Activated T-cell treated with anti-CD3 and anti-CD28 coated beads for 24 hours (primary cell): ENCODE results near the gene CFL1.
"Not testable (repeated sequence)": the region's sequence is repeated elsewhere in the genome, so short reads cannot be mapped to it uniquely, and the experiment has no call there.

Source experiments
- DNase-seq: peaks from one replicate; pipeline ENCODE4 v3.0.0-alpha.2; 2020; ENCODE audit warnings: low read depth

CFL1 gene

DNA sequence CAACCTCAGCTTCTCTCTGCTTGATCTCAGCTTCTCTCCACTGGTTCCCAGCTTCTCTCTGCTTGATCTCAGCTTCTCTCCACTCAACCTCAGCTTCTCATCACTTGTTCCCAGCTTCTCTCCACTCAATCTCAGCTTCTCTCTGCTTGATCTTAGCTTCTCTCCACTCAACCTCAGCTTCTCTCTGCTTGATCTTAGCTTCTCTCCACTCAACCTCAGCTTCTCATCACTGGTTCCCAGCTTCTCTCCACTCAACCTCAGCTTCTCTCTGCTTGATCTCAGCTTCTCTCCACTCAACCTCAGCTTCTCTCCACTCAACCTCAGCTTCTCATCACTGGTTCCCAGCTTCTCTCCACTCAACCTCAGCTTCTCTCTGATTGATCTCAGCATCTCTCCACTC lies 25.7 kb downstream of the CFL1 start:
- DNase-seq, result not testable (repeated sequence)

DNA sequence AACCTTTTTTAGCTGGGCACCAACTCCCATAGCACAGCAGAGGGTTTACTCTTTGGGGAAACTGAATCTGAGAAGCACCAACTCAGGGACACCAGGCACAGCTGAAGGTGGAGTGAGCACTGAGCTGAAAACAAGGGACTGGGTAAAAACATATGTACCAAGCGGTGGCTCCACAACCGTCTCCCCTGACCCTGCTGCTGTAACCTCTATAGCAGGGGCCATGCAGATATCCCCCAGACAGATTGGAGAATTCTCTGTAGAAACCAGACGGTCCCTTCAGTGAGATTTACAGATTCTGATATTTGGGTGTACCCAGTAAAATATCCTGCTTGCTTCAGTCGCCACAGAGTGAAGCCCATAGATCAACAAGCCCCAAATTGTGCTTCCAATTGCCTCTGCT lies 28.5 kb downstream of the CFL1 start:
- no peak for DNase-seq

DNA sequence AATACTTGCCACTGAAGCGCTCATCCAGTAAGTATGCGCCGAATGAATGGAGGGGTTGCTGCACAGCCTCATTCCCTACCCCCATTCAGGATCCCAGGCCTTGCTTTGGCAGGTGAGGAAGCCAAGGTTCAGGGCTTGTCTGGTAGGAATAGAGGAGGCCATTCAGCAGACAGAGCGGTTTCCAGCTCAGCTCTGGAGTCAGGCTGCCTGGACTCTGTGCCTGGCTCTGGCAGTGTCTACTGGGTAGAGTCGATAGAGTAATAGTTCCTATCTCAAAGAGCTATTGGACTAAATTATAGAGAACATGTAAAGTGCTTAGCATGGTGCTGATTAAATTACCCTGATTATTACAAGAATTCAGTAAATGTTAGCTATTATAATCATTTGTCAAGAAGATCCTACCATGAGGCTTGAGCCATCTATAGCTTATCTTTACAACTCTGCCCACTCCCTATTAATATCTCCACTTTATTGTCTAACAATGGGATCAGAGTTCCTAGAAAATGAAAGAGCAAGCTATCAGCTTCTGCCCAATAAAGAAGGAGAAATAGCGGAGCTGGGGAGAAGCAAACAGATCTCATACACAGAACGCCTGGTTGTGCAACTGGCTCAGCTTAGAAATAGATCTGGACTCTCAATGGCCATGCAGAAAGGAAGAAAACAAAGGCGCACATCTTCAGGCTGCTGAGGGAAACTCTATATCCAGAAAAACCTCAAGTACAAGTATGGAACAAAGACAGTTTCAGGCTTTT lies 30.8 kb downstream of the CFL1 start:
- DNase-seq, result no peak

DNA sequence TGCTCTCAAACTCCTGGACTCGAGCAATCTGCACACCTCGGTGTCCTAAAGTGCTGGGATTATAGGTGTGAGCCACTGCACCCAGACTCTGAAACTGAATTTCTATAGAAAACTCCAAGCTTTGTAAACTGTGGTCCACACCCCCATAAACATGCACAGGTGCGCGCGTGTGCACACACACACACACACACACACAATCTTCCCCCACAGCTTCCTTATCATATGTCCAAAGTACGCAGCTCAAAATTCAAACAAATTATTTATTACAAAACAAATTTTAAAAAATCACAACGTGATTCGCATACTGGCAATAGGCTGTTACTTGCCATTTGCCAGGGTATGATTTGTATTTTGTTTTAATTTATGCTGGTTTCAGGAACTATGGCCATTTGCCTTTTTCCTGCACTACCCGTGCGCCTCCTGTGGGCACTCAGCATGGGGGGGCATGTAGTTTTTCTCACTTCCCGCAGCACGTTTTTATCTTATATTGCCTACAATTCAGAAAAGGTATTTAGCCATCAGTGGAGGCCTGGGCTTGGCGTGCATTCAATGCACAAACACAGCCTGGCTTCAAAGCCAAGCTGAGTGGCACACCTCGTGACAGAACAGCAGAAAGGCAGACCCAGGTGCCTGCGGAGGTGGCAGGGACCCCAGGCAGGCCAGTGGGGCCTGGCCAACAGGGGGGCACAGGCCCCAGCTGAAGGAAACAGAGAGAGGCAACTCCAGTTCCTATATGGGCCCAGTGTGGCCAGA lies 35.0 kb downstream of the CFL1 start:
- no peak for DNase-seq

DNA sequence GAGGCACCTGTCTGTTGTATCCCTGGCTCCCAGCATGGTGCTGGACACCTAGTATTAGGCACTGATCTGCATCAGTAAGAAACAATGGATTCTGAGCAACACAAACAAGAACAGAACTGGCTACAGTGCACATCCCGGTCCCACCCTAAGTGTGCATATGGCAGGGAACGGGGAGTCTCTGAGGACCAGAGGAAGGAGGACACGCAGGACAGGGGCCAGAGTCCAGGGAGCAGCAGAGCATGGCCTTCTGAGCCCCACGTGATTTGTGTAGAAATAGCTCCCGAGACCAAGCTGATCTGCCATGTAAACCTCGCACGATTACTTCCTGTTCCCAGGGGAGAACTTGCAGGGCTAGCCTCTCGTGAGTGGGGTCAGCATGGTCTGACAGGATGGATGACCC lies 36.9 kb downstream of the CFL1 start:
- no peak for DNase-seq

DNA sequence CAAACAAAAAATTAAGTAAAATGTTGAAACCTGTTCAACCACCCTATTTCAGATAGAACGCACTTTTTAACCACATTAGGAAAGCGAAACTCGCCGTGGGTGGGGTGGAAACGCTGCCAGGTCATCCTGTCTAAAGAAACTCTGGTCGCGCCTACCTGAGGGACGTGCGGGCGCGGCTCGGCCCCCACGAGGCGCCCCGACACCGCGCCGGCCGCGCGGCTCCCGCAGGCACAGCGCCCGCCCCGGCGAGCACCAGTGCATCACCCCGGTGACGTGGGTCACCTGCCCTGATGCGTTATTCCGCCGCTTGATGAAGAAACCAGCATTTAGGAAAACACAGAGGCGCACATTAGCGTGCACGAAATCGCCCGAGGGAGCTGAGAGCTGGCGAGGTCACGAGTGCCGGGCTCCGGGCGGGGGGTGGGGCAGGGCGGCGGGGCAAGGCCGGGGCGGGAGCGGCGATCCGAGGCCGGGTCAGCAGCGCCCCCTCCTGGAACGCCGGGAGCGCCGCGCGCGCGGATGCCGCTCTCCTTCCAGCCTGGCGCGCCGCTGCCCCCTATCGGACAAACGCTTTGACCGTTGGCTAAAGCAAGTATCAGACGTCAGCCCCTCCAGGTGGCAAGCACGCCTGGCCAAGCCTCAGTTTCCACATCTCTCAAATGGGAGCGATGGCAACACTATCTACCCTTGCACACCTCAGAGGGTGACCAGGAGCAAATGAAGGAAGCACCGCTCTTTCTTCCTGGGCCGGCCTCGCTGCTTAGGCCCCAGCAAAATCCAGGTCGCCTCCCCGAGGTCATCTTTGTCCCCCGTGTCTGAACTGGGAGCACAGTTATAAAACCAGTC lies 39.9 kb downstream of the CFL1 start:
- DNase-seq, result peak; percentile 87

DNA sequence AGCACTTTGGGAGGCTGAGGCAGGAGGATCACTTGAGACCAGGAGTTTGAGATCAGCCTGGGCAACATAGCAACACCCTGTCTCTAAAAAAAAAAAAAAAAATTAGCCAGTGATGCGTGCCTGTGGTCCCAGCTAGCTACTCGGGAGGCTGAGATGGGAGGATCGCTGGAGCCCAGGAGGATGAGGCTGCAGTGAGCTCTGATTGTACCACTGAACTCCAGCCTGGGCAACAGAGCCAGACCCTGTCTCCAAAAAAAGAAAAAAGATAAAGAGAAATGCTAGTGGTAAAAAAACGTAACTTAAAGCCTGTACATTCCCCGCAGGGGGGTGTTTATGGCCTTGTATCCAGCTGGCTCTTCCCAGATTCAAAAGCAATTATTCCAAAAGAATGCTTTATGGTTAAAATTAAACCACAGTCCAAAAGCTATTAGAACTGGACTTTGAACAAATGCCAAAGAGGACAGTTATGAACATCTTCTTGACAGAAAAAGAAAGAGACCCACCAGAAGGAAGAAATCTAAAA lies 40.6 kb downstream of the CFL1 start:
- no peak for DNase-seq

DNA sequence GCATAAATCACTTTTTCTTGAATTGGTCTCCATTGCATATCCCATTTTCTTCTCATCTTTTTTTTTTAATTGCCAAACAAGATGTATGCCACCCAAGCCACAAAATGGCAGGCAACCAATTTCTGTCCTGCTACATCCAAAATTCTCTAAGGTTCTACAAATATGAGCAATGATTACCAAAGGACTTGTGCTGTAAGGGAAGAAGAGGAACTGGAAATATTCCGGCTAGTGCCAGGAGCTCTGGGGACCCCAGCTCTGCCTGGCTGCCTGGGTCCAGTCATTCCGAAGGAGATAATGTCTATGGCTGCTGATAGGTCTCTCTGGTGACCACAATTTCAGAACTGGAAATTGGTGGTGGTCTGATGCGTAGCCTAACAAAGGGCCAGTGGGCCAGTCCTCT lies 41.3 kb downstream of the CFL1 start:
- no peak for DNase-seq

DNA sequence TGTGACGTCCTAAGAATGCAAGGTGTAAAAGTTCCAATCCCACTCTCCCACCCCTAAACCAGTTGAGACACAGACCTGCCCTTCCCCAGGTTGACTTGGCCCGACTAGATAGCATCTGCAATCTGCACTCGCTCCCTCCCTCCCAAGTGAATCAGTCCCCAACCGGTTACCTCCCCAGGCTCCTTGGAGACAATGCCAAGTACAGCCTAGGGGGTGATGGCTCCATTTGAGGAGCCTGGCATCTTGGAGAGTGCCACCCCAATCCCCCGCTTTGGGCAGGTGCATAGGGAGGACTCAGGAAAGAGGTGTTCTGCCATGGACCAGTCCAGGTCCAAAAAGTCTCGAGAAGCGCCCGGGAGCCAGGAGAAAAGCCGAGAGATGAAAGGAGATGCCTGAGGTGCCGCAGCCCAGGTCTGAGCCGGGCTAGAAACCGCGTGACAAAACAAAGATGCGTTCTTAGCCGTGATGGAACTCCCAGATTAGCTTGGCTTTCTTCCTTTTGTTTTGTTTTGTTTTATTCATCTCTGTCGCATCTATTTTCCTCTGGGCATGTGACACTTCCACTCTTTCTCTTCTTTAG lies 42.9 kb downstream of the CFL1 start:
- no peak for DNase-seq

DNA sequence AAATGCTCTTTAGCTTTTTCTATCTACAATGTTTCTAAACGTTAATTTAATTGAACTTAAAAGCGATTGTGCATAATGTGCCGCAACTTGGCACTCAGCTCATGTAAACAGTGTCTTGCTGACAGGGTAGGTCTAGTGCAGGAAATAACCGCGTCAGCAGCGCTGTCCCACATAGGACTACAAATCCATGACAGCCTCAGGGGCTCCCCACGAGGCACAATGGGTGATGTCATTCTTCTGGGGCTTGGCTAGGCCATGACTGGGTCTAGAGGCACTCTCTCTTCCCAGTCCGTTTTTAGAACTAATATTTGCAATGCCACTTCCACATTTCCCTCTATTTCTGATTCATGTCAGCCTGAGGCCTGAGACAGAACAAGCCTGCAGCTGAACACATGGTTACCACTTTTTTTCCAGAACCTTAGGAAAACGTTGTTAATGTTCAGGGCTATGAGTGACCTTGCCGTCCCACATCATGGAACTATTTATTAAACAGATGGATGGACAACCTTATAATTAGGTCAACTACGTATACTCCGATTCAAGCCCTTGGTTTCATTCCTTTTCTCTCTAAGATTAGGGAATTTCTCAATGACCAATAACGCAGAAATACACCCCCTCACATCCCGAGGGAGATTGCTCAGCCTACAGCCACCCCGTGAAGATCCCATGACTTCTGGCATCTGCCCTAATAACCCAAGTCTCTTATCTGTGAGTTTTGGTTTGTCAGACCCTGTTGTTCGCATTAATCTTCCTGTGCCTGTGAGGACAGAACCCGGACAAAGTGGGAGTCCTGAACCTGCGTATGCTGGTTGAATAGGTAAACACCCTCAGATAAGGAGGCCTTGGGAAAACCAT lies 43.6 kb downstream of the CFL1 start:
- no peak for DNase-seq

DNA sequence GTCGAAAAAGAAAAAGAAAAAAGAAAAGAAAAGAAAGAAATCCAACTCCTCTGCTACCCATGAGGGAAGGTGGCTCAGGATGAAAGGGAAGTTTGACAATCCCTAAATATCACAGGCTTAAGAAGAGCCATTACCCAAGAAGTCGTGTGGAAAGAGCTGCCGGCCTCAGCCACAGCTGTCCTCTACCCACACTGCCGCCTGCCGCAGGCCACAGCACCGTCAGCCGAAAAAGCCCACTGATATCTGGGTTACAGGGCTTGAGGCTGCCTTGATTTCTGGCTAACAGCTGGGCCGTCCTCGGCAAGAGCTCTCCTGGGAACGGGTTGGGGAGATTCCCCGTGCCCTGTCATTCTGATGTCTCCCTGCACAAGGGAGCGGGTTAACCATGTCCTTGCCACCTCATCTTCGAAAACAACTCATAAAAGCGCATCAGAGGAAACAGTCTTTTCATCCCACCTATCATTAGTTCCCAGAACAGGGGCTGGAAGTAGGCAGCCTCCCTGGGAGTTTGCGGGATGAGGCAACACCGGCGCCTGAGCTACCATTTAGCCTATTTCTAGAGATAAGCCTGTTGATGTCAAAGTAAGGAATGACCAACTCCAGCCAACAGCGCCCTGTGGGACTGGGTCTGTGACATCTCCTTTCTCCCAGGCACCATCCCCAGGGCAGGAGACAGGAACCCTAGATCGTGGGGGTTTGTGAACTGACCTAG lies 46.1 kb downstream of the CFL1 start:
- DNase-seq, result no peak

DNA sequence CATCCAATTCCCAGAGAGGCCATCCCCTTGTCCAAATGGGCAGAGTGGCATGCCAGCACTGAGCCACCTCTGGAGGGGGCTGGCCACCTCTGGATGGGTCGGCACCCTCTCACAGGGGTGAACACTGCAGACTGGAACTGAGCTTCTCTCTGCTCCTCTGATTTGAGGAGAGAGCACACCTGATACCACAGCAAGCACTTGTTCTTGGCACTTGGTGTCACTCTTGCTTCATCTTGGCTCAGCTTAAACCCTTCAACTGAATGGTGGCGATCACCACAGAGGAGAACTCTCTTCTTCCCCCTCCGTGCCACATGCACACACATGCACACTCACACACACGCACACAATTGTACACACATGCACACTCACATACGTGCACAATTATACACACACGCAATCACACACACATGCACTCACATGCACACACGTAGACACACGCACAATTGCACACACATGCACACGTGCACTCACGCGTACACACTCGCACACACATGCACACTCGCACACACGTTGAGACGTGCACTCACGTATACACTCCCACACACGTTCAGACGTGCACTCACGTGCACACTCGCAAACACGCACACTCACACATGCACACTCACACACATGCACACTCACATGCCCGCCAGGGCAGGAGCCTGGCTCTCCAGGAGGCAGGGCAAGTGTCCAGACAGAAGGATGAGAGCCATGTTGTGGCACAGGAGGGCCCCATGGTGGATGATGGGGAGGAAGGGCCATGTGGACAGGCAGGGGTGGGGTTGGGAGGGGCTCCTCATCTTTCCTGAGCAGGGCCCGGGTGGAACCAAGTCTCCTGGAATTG lies 47.7 kb downstream of the CFL1 start:
- no peak for DNase-seq

DNA sequence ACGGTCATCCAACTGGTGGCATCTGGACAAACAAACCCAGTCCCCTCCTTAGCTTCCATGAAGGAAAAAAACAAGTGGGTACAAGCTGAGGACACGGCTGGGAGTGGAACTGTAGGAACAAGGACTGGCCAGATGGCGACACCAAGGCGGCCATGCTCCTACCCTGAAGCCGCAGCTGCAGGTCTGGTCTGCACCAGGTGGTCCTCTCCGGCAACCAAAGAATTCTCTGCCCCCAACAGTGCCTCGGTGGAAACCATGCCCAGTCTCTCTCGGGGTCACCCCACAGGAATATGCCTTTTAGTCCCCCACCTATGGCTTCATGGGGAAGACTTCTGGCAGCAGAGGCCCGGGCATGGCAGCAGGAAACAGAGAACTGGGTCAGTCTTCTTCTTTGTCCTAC lies 48.5 kb downstream of the CFL1 start:
- DNase-seq, result no peak

DNA sequence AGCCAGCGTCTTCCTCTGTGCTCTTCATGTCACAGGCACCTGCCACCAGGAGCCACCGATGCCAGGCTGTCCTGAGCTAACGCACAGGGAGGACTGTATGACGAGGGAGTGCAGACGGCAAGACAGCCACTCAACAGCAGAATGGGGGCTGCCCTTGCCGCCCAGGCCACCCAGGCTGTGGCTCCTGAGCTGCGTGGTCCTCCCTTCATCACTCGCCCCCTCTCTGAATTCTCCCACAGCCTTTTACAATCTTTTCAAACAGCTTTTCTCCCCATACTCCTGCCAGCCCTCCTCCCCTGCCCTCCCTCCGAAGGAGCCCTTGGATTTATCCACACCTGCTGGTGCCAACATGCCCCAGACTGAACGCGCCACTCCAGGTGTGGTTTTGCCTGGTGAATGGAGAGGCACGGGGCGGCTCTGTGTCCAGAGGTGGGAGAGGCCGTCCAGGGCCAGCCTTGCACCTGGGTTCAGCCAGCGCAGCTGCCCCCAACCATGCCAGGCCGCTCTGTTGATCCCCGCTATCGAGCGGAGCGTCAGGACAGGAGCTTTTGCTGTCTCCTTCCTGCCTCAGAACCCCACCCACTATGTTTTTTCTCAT lies 49.1 kb downstream of the CFL1 start:
- no peak for DNase-seq

DNA sequence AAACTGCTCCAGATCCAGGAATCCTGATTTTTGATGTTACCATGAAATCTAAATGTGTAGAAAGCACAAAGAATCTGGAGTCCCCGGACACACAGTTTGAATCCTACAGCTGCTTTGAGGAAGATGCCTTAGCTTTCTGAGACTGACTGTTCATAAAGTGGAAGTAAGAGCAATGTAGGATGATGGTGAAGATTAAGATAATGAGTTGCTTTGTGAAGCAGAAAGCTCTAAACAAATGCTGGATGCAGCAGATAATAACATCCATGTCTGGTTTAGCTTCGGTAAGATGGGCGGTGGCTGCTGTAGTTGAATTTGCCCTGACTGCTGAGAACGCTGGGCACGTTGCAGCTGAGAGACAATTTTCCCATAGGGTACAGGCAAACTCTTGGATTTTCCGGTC lies 51.0 kb downstream of the CFL1 start:
- no peak for DNase-seq
